ENCODE results near the gene SPRED1. TPM values are rescaled to one million over a fixed set of nuclear protein-coding genes. Genes with fewer than 3 reads are reported as not detected.

Gene SPRED1
- total RNA-seq, 1 experiment from 2014 or later = 10.4 TPM

- no peak overlapping the region for H3K4me3 ChIP-seq (ENCODE audit: low read depth, low read length)
- DNase-seq = no peak
- no peaks in the 10 kb centered on the region for H3K4me1 ChIP-seq
- Mint-ChIP-seq H3K27ac (ENCODE audit: unreplicated experiment) (no peak overlapping the region), H3K9me3 (ENCODE audit: unreplicated experiment) (no peaks in the 10 kb centered on the region), H3K27me3 (ENCODE audit: insufficient read depth, unreplicated experiment) (no peaks in the 10 kb centered on the region), H3K36me3 (ENCODE audit: insufficient read depth, unreplicated experiment) (peaks cover 7% of the 10 kb centered on the region), H3K4me1 (ENCODE audit: low read depth, unreplicated experiment) (no peaks in the 10 kb centered on the region), H3K4me3 (ENCODE audit: unreplicated experiment) (no peak overlapping the region)
- ChIA-PET CTCF (no interaction called here), POLR2A (no interaction called here)
- intact Hi-C loops (cut with micrococcal nuclease; ENCODE audit: unreplicated experiment) = no loop called here
- H3K36me3 ChIP-seq (ENCODE audit: control insufficient read depth, insufficient read depth, low read length) = no peaks in the 10 kb centered on the region
- no peak for TF ChIP-seq CTCF (IDR thresholded peaks at IDR 0.05; ENCODE audit: insufficient read depth in 1 of 2, low read depth in 1 of 2, low read length in 1 of 2, severe bottlenecking in 1 of 2, unreplicated experiment in 1 of 2)
- no peaks in the 10 kb centered on the region for H3K9me3 ChIP-seq
- no TSS peak for BruUV-seq (replicated peaks)
- H3K27me3 ChIP-seq (replicated peaks; ENCODE audit: control insufficient read depth, insufficient read depth, low read length) = no peaks in the 10 kb centered on the region
Measured at GRCh38 chr15:38300395-38300794, 47.8 kb downstream of the SPRED1 start.

GRCh38 chr15:38304481-38304880 is 51.8 kb downstream of the SPRED1 start:
- Histone ChIP-seq H3K9me3 (no peaks in the 10 kb centered on the region), H3K36me3 (ENCODE audit: control insufficient read depth, insufficient read depth, low read length) (no peaks in the 10 kb centered on the region), H3K4me3 (ENCODE audit: low read depth, low read length) (no peak overlapping the region), H3K4me1 (no peaks in the 10 kb centered on the region), H3K27me3 (replicated peaks; ENCODE audit: control insufficient read depth, insufficient read depth, low read length) (no peaks in the 10 kb centered on the region)
- H3K4me1 Mint-ChIP-seq (ENCODE audit: low read depth, unreplicated experiment) = no peaks in the 10 kb centered on the region
- H3K4me3 Mint-ChIP-seq (ENCODE audit: unreplicated experiment) = no peak overlapping the region
- BruUV-seq (replicated peaks) = no TSS peak
- H3K27me3 Mint-ChIP-seq (ENCODE audit: insufficient read depth, unreplicated experiment) = no peaks in the 10 kb centered on the region
- H3K36me3 Mint-ChIP-seq (ENCODE audit: insufficient read depth, unreplicated experiment) = peaks cover 7% of the 10 kb centered on the region
- TF ChIP-seq CTCF (IDR thresholded peaks at IDR 0.05; ENCODE audit: insufficient read depth in 1 of 2, low read depth in 1 of 2, low read length in 1 of 2, severe bottlenecking in 1 of 2, unreplicated experiment in 1 of 2) = no peak
- no peak overlapping the region for H3K27ac Mint-ChIP-seq (ENCODE audit: unreplicated experiment)
- intact Hi-C loops (cut with micrococcal nuclease; ENCODE audit: unreplicated experiment) = no loop called here
- CTCF ChIA-PET = interaction anchor here (0.7 kb wide), 1 partner anchor 237 kb away, joined by 7 read pairs; no protein-coding TSS in a partner anchor
- H3K9me3 Mint-ChIP-seq (ENCODE audit: unreplicated experiment) = no peaks in the 10 kb centered on the region
- no peak for DNase-seq
- POLR2A ChIA-PET = interaction anchor here (0.6 kb wide), 1 partner anchor 508 kb away, joined by 4 read pairs; no protein-coding TSS in a partner anchor

- Mint-ChIP-seq H3K4me1 (ENCODE audit: low read depth, unreplicated experiment) (no peaks in the 10 kb centered on the region), H3K4me3 (ENCODE audit: unreplicated experiment) (no peak overlapping the region), H3K27ac (ENCODE audit: unreplicated experiment) (no peak overlapping the region), H3K27me3 (ENCODE audit: insufficient read depth, unreplicated experiment) (no peaks in the 10 kb centered on the region), H3K9me3 (ENCODE audit: unreplicated experiment) (no peaks in the 10 kb centered on the region), H3K36me3 (ENCODE audit: insufficient read depth, unreplicated experiment) (no peaks in the 10 kb centered on the region)
- CTCF ChIA-PET = no interaction called here
- POLR2A ChIA-PET = no interaction called here
- Histone ChIP-seq H3K36me3 (ENCODE audit: control insufficient read depth, insufficient read depth, low read length) (no peaks in the 10 kb centered on the region), H3K27me3 (replicated peaks; ENCODE audit: control insufficient read depth, insufficient read depth, low read length) (no peaks in the 10 kb centered on the region), H3K4me1 (no peaks in the 10 kb centered on the region), H3K4me3 (ENCODE audit: low read depth, low read length) (no peak overlapping the region), H3K9me3 (no peaks in the 10 kb centered on the region)
- no peak for TF ChIP-seq CTCF (IDR thresholded peaks at IDR 0.05; ENCODE audit: insufficient read depth in 1 of 2, low read depth in 1 of 2, low read length in 1 of 2, severe bottlenecking in 1 of 2, unreplicated experiment in 1 of 2)
- DNase-seq = no peak
- intact Hi-C loops (cut with micrococcal nuclease; ENCODE audit: unreplicated experiment) = no loop called here
- no TSS peak for BruUV-seq (replicated peaks)
Measured at GRCh38 chr15:38307251-38307650, 54.6 kb downstream of the SPRED1 start.

All from Caco-2 (cell line).